DOHH2 (cell line): Measurements from ENCODE around the gene RPL7L1.

Experiments
- CTCF ChIP-seq: fragments of 200-600 bp; sonication (generic); IDR thresholded peaks from one replicate; pipeline ENCODE4 v1.5.1; 2014; ENCODE audit warnings: antibody characterized with exemption, mild to moderate bottlenecking, low read depth, low read length; ENCODE audit not compliant: poor library complexity, severe bottlenecking
- EZH2phosphoT487 ChIP-seq: fragments of 200-600 bp; sonication (generic); IDR thresholded peaks from 2 replicates; pipeline ENCODE4 v1.6.1; 2017; ENCODE audit warnings: borderline replicate concordance, mild to moderate bottlenecking, antibody characterized with exemption, low read length, moderate library complexity, mixed read lengths

- no peak for TF ChIP-seq EZH2phosphoT487
- no peak for TF ChIP-seq CTCF
Measured at GRCh38 chr6:42916288-42916687, 36.9 kb downstream of the RPL7L1 start.
